Activated T-helper 17 cell treated with anti-CD3 and anti-CD28 coated beads, Interleukin-2, amount 50 U/mL, for 72 hours (primary cell): Measurements from ENCODE around the gene HORMAD2. TPM values are rescaled to one million over a fixed set of nuclear protein-coding genes. Genes with fewer than 3 reads are reported as not detected.
A peak's percentile ranks its signal among the peaks of the same experiment; 100 is the strongest.

ENCODE experiments used
- ATAC-seq: fragments of 150-1000 bp; cut with Tn5 transposase; replicated peaks from 2 replicates; pipeline ENCODE4 v1.10.0; 2021; ENCODE audit warnings: mild to moderate bottlenecking, moderate library complexity
- H3K27ac Mint-ChIP-seq: one replicate; pipeline ENCODE4 v1.8.0; 2022; ENCODE audit warnings: mixed read lengths
- H3K27me3 Mint-ChIP-seq: one replicate; pipeline ENCODE4 v1.8.0; 2022; ENCODE audit warnings: mixed read lengths
- H3K36me3 Mint-ChIP-seq: one replicate; pipeline ENCODE4 v1.8.0; 2022; ENCODE audit warnings: low read depth, mild to moderate bottlenecking, mixed read lengths
- H3K4me1 Mint-ChIP-seq: one replicate; pipeline ENCODE4 v1.8.0; 2022; ENCODE audit warnings: mixed read lengths
- H3K4me3 Mint-ChIP-seq: one replicate; pipeline ENCODE4 v1.8.0; 2022; ENCODE audit warnings: mild to moderate bottlenecking, mixed read lengths
- H3K9me3 Mint-ChIP-seq: one replicate; pipeline ENCODE4 v1.8.0; 2022; ENCODE audit warnings: mixed read lengths
- total RNA-seq, 2 donors: library from RNA; stranded (reverse); gene quantifications; one replicate each; pipeline ENCODE4 v1.2.3, GENCODE V29; 2022

HORMAD2 gene
- total RNA-seq, 2 donors from 2014 or later: 0.37 TPM; not detected in 1

GRCh38 chr22:30144391-30144790 lies 64.1 kb downstream of the HORMAD2 start:
- no peaks in the 10 kb centered on the region for H3K27me3 Mint-ChIP-seq
- no peaks in the 10 kb centered on the region for H3K36me3 Mint-ChIP-seq
- H3K4me3 Mint-ChIP-seq: no peak overlapping the region
- no peaks in the 10 kb centered on the region for H3K4me1 Mint-ChIP-seq
- ATAC-seq: no peak
- H3K27ac Mint-ChIP-seq: no peak overlapping the region
- H3K9me3 Mint-ChIP-seq: peaks cover 6% of the 10 kb centered on the region

- Mint-ChIP-seq H3K9me3 (no peaks in the 10 kb centered on the region), H3K27me3 (no peaks in the 10 kb centered on the region), H3K4me1 (no peaks in the 10 kb centered on the region), H3K4me3 (no peak overlapping the region), H3K27ac (no peak overlapping the region), H3K36me3 (no peaks in the 10 kb centered on the region)
- ATAC-seq: no peak
Measured at GRCh38 chr22:30150212-30150611, 69.9 kb downstream of the HORMAD2 start.

GRCh38 chr22:30158277-30158676 lies 78.0 kb downstream of the HORMAD2 start:
- Mint-ChIP-seq H3K27me3 (no peaks in the 10 kb centered on the region), H3K9me3 (no peaks in the 10 kb centered on the region), H3K4me1 (peaks cover 31% of the 10 kb centered on the region), H3K36me3 (no peaks in the 10 kb centered on the region), H3K4me3 (peak overlapping the region; percentile 63), H3K27ac (peak overlapping the region; percentile 99)
- peak; percentile 36 for ATAC-seq

GRCh38 chr22:30158744-30159500 lies 78.7 kb downstream of the HORMAD2 start:
- H3K9me3 Mint-ChIP-seq: no peaks in the 10 kb centered on the region
- no peaks in the 10 kb centered on the region for H3K36me3 Mint-ChIP-seq
- no peaks in the 10 kb centered on the region for H3K27me3 Mint-ChIP-seq
- H3K27ac Mint-ChIP-seq: peak overlapping the region; percentile 99
- peak overlapping the region; percentile 63 for H3K4me3 Mint-ChIP-seq
- H3K4me1 Mint-ChIP-seq: peaks cover 31% of the 10 kb centered on the region
- peak; percentile 72 for ATAC-seq

GRCh38 chr22:30159561-30160353 lies 79.5 kb downstream of the HORMAD2 start:
- no peaks in the 10 kb centered on the region for H3K9me3 Mint-ChIP-seq
- H3K4me1 Mint-ChIP-seq: peaks cover 32% of the 10 kb centered on the region
- no peaks in the 10 kb centered on the region for H3K27me3 Mint-ChIP-seq
- no peaks in the 10 kb centered on the region for H3K36me3 Mint-ChIP-seq
- H3K4me3 Mint-ChIP-seq: peak overlapping the region; percentile 63
- H3K27ac Mint-ChIP-seq: peak overlapping the region; percentile 99
- ATAC-seq: peak; percentile 52

- Mint-ChIP-seq H3K9me3 (no peaks in the 10 kb centered on the region), H3K27ac (peak overlapping the region; percentile 99), H3K4me3 (peak overlapping the region; percentile 63), H3K4me1 (peaks cover 32% of the 10 kb centered on the region), H3K36me3 (no peaks in the 10 kb centered on the region), H3K27me3 (no peaks in the 10 kb centered on the region)
- peak; percentile 35 for ATAC-seq
Measured at GRCh38 chr22:30161051-30161469, 80.8 kb downstream of the HORMAD2 start.

GRCh38 chr22:30167296-30167695 lies 87.0 kb downstream of the HORMAD2 start:
- Mint-ChIP-seq H3K4me3 (no peak overlapping the region), H3K9me3 (no peaks in the 10 kb centered on the region), H3K27me3 (no peaks in the 10 kb centered on the region), H3K27ac (no peak overlapping the region), H3K4me1 (peaks cover 4% of the 10 kb centered on the region), H3K36me3 (no peaks in the 10 kb centered on the region)
- ATAC-seq: peak; percentile 90

GRCh38 chr22:30167734-30168133 lies 87.5 kb downstream of the HORMAD2 start:
- Mint-ChIP-seq H3K36me3 (no peaks in the 10 kb centered on the region), H3K4me3 (no peak overlapping the region)

GRCh38 chr22:30169002-30169401 lies 88.7 kb downstream of the HORMAD2 start:
- no peak overlapping the region for H3K4me3 Mint-ChIP-seq
- no peaks in the 10 kb centered on the region for H3K9me3 Mint-ChIP-seq
- peaks cover 4% of the 10 kb centered on the region for H3K4me1 Mint-ChIP-seq
- ATAC-seq: peak; percentile 30
- H3K36me3 Mint-ChIP-seq: no peaks in the 10 kb centered on the region
- no peak overlapping the region for H3K27ac Mint-ChIP-seq
- H3K27me3 Mint-ChIP-seq: no peaks in the 10 kb centered on the region

More at GRCh38 chr22:30167734-30168133, 87.5 kb downstream of the HORMAD2 start:
- no peak overlapping the region for H3K27ac Mint-ChIP-seq
- no peaks in the 10 kb centered on the region for H3K27me3 Mint-ChIP-seq
- peak; percentile 77 for ATAC-seq
- H3K4me1 Mint-ChIP-seq: peaks cover 4% of the 10 kb centered on the region
- H3K9me3 Mint-ChIP-seq: no peaks in the 10 kb centered on the region

- no peaks in the 10 kb centered on the region for H3K36me3 Mint-ChIP-seq
- H3K9me3 Mint-ChIP-seq: no peaks in the 10 kb centered on the region
- no peaks in the 10 kb centered on the region for H3K27me3 Mint-ChIP-seq
- no peak overlapping the region for H3K4me3 Mint-ChIP-seq
- H3K27ac Mint-ChIP-seq: no peak overlapping the region
- peak; percentile 38 for ATAC-seq
- H3K4me1 Mint-ChIP-seq: no peaks in the 10 kb centered on the region
Measured at GRCh38 chr22:30170129-30170528, 89.9 kb downstream of the HORMAD2 start.

- no peak for ATAC-seq
- H3K4me1 Mint-ChIP-seq: peaks cover 7% of the 10 kb centered on the region
- H3K9me3 Mint-ChIP-seq: no peaks in the 10 kb centered on the region
- H3K36me3 Mint-ChIP-seq: no peaks in the 10 kb centered on the region
- H3K27ac Mint-ChIP-seq: no peak overlapping the region
- no peaks in the 10 kb centered on the region for H3K27me3 Mint-ChIP-seq
- H3K4me3 Mint-ChIP-seq: no peak overlapping the region
Measured at GRCh38 chr22:30171008-30171407, 90.7 kb downstream of the HORMAD2 start.

GRCh38 chr22:30175690-30176288 lies 95.5 kb downstream of the HORMAD2 start:
- H3K27me3 Mint-ChIP-seq: no peaks in the 10 kb centered on the region
- no peaks in the 10 kb centered on the region for H3K9me3 Mint-ChIP-seq
- H3K27ac Mint-ChIP-seq: peak overlapping the region; percentile 53
- no peaks in the 10 kb centered on the region for H3K36me3 Mint-ChIP-seq
- no peak for ATAC-seq
- peaks cover 22% of the 10 kb centered on the region for H3K4me1 Mint-ChIP-seq
- peak overlapping the region; percentile 55 for H3K4me3 Mint-ChIP-seq

GRCh38 chr22:30176431-30176830 lies 96.2 kb downstream of the HORMAD2 start:
- Mint-ChIP-seq H3K9me3 (no peaks in the 10 kb centered on the region), H3K27ac (no peak overlapping the region), H3K4me3 (peak overlapping the region; percentile 55), H3K36me3 (no peaks in the 10 kb centered on the region), H3K27me3 (no peaks in the 10 kb centered on the region), H3K4me1 (peaks cover 27% of the 10 kb centered on the region)
- no peak for ATAC-seq

GRCh38 chr22:30178181-30179126 lies 98.2 kb downstream of the HORMAD2 start:
- peak overlapping the region; percentile 65 for H3K27ac Mint-ChIP-seq
- H3K9me3 Mint-ChIP-seq: no peaks in the 10 kb centered on the region
- H3K4me3 Mint-ChIP-seq: peak overlapping the region; percentile 52
- no peaks in the 10 kb centered on the region for H3K36me3 Mint-ChIP-seq
- ATAC-seq: peak; percentile 84
- no peaks in the 10 kb centered on the region for H3K27me3 Mint-ChIP-seq
- H3K4me1 Mint-ChIP-seq: peaks cover 39% of the 10 kb centered on the region
